HepG2 (cell line): ENCODE measurements around the gene MED19. TPM values are rescaled to one million over a fixed set of nuclear protein-coding genes. Genes with fewer than 3 reads are reported as not detected.

Source experiments
- ATAC-seq: fragments of 200-7000 bp; cut with Tn5 transposase; 3 replicates; pipeline ENCODE4 v1.9.1; 2020; ENCODE audit warnings: mild to moderate bottlenecking, moderate library complexity
- BruUV-seq: library from RNA; stranded (reverse); fragments of 400-500 nt; replicated peaks from 2 replicates; lab custom pipeline; 2021; lab: Mats Ljungman, UMichigan
- CTCF ChIA-PET: fragments of 300-600 bp; formaldehyde crosslinking; extraction: SDS; loops from one replicate; lab custom pipeline; 2021; ENCODE audit warnings: low total read pairs, inconsistent platforms, low intra/inter-chr PET ratio; lab: Yijun Ruan, JAX
- POLR2A ChIA-PET: fragments of 350-600 bp; sonication (Branson Sonifier 250); formaldehyde crosslinking; loops from one replicate; lab custom pipeline; 2020; ENCODE audit warnings: antibody characterized with exemption, inconsistent platforms; lab: Yijun Ruan, JAX
- DNase-seq: peaks from one replicate; pipeline ENCODE4 v3.0.0-alpha.2; 2015; ENCODE audit warnings: low spot score
- FAIRE-seq: peaks from 3 replicates; lab custom pipeline; 2011; peaks lifted over from hg19 to GRCh38; lab: Jason Lieb, UNC
- H2AFZ ChIP-seq: one replicate; pipeline ENCODE4 v1.6.1; 2011; ENCODE audit warnings: low read length, inconsistent platforms
- H3K27ac ChIP-seq: fragments of 300-600 bp; 3 replicates; pipeline ENCODE4 v1.8.0; 2011; ENCODE audit warnings: mixed run types, mild to moderate bottlenecking, mixed read lengths, low read length, inconsistent platforms; ENCODE audit not compliant: insufficient read depth; ENCODE audit errors: extremely low read length
- H3K27me3 ChIP-seq, 2 experiments: fragments of 200-600 bp in 1 of 2; 2 replicates in 1 of 2; 3 replicates in 1 of 2; pipeline versions ENCODE4 v1.6.0 to v1.8.0; 2011; ENCODE audit warnings: low read length in 2 of 2, mild to moderate bottlenecking in 2 of 2, moderate library complexity in 2 of 2, inconsistent platforms in 1 of 2; ENCODE audit not compliant: insufficient read depth in 2 of 2, control insufficient read depth in 1 of 2
- H3K36me3 ChIP-seq, 2 experiments: fragments of 200-600 bp in 1 of 2; replicated peaks in 1 of 2; 2 replicates in 1 of 2; 3 replicates in 1 of 2; pipeline versions ENCODE4 v1.5.1 to v1.8.0; 2011; ENCODE audit warnings: low read length in 2 of 2, inconsistent platforms in 1 of 2; ENCODE audit not compliant: insufficient read depth in 2 of 2, control insufficient read depth in 1 of 2
- H3K4me1 ChIP-seq: 2 replicates; pipeline ENCODE4 v1.5.1; 2012; ENCODE audit warnings: low read length, inconsistent platforms; ENCODE audit not compliant: insufficient read depth
- H3K4me2 ChIP-seq: 2 replicates; pipeline ENCODE4 v1.6.0; 2011; ENCODE audit warnings: low read depth, low read length, inconsistent platforms
- H3K4me3 ChIP-seq, 3 experiments: fragments of 200-600 bp in 1 of 3; sonication (generic), shearing (Covaris generic) in 1 of 3; replicated peaks in 1 of 3; 2 replicates each; pipeline ENCODE4 v1.5.1; 2011 to 2016; ENCODE audit warnings: low read length in 3 of 3, inconsistent platforms in 2 of 3, low read depth in 2 of 3, mild to moderate bottlenecking in 2 of 3, control low read depth in 1 of 3, mixed read lengths in 1 of 3; ENCODE audit not compliant: insufficient read depth in 1 of 3
- H3K79me2 ChIP-seq: one replicate; pipeline ENCODE4 v1.6.1; 2011; ENCODE audit warnings: low read length, inconsistent platforms; ENCODE audit not compliant: insufficient read depth
- H3K9ac ChIP-seq: 2 replicates; pipeline ENCODE4 v1.6.0; 2011; ENCODE audit warnings: mild to moderate bottlenecking, low read depth, low read length, inconsistent platforms; ENCODE audit not compliant: insufficient read depth
- H3K9me3 ChIP-seq: 2 replicates; pipeline ENCODE4 v1.5.1; 2012; ENCODE audit warnings: mild to moderate bottlenecking, low read length
- H4K20me1 ChIP-seq: 2 replicates; pipeline ENCODE4 v1.6.0; 2011; ENCODE audit warnings: inconsistent platforms, mild to moderate bottlenecking, low read length, moderate library complexity; ENCODE audit not compliant: insufficient read depth
- ATF7-NPFF ChIP-seq: sonication (generic); formaldehyde crosslinking; IDR thresholded peaks from 2 replicates; pipeline ENCODE4 v1.8.1; 2023; ENCODE audit warnings: mild to moderate bottlenecking, low read depth, missing genetic modification reagents, moderate library complexity
- MBD4 ChIP-seq: IDR thresholded peaks from 2 replicates; pipeline ENCODE4 v1.6.1; 2012; ENCODE audit warnings: low read length, inconsistent platforms, borderline replicate concordance
- NPAS2 ChIP-seq: sonication (generic); formaldehyde crosslinking; IDR thresholded peaks from 2 replicates; pipeline ENCODE4 v1.8.0; 2022; ENCODE audit warnings: mild to moderate bottlenecking, missing genetic modification reagents, borderline replicate concordance
- SNAI1 ChIP-seq: sonication (generic); formaldehyde crosslinking; IDR thresholded peaks from 2 replicates; pipeline ENCODE4 v1.5.0; 2020; ENCODE audit warnings: mild to moderate bottlenecking, missing genetic modification reagents, borderline replicate concordance
- ZBTB1 ChIP-seq: sonication (generic); formaldehyde crosslinking; IDR thresholded peaks from 2 replicates; pipeline ENCODE4 v1.4.0; 2020; ENCODE audit warnings: missing genetic modification reagents, borderline replicate concordance
- ZBTB26 ChIP-seq: IDR thresholded peaks from 2 replicates; pipeline ENCODE4 v1.6.1; 2016; ENCODE audit warnings: missing compliant biosample characterization, missing genetic modification reagents, borderline replicate concordance
- ZNF138 ChIP-seq: sonication (generic); formaldehyde crosslinking; IDR thresholded peaks from 2 replicates; pipeline ENCODE4 v1.5.0; 2020; ENCODE audit warnings: mild to moderate bottlenecking, low read depth, missing genetic modification reagents
- ZNF329 ChIP-seq: sonication (generic); formaldehyde crosslinking; IDR thresholded peaks from 2 replicates; pipeline ENCODE4 v1.9.0; 2021; ENCODE audit warnings: low read depth, mild to moderate bottlenecking, missing genetic modification reagents
- ZZZ3 ChIP-seq: sonication (generic); formaldehyde crosslinking; IDR thresholded peaks from 2 replicates; pipeline ENCODE4 v1.4.0; 2020; ENCODE audit warnings: missing genetic modification reagents, mild to moderate bottlenecking, borderline replicate concordance
- WGBS: methylation state at CpG from one replicate; pipeline ENCODE4 v1.1.6; 2017; ENCODE audit warnings: low lambda C conversion rate; 5-methylcytosine and 5-hydroxymethylcytosine counted together
- in situ Hi-C: cut with HindIII; loops from 2 replicates; pipeline ENCODE4 v1.10.0; 2017; ENCODE audit warnings: low pct_unique_long_range_greater_than_20kb; ENCODE audit not compliant: extremely low pct_ligation_motif_present
- intact Hi-C: fragments of 100-400 bp; cut with micrococcal nuclease; formaldehyde crosslinking; loops from one replicate; pipeline ENCODE4 v1.10.0; 2022; ENCODE audit not compliant: unreplicated experiment
- polyA plus RNA-seq, 8 experiments: library from polyadenylated mRNA; depleted of rRNA in 3 of 8; stranded (reverse) in 7 of 8; unstranded in 1 of 8; fragments of >200 nt; fragmentation: Illumina TruSeq in 4 of 8; extraction: Trizol in 4 of 8; gene quantifications; 2 replicates each; pipeline versions ENCODE4 v1.2.1 to v1.2.3, GENCODE V29; 2011 to 2016; ENCODE audit warnings: low read depth in 4 of 8, missing spikeins in 1 of 8, mixed read lengths in 1 of 8; ENCODE audit not compliant: insufficient read depth in 1 of 8
- total RNA-seq, 5 experiments: library from RNA; depleted of rRNA; stranded (reverse); fragments of >200 nt; fragmentation: Illumina TruSeq; extraction: Trizol; gene quantifications; 2 replicates each; pipeline ENCODE4 v1.2.3, GENCODE V29; 2016; ENCODE audit warnings: low read depth in 1 of 5

The MED19 gene
- total and polyA plus RNA-seq, 2 of the 13 experiments (the other 11 are each of a cell fraction or from before 2014, with no cell fraction given) = 12.9 to 13.8 TPM

- TF ChIP-seq ZBTB26 (CRISPR knock-in tag) (no peak), ZNF138 (CRISPR knock-in tag) (no peak)
These were observed 34.9 kb upstream of the MED19 start (continued) for GRCh38 chr11:57746920-57747319.

GRCh38 chr11:57745206-57745605, 33.2 kb upstream of the MED19 start:
- TF ChIP-seq ZNF329 (CRISPR knock-in tag) = no peak
- no peak for TF ChIP-seq ZZZ3 (CRISPR knock-in tag)
- no peak for TF ChIP-seq MBD4
- no peak for TF ChIP-seq ZBTB1
- no peak for TF ChIP-seq ATF7-NPFF (CRISPR knock-in tag)
- no peak for TF ChIP-seq SNAI1 (CRISPR knock-in tag)
- TF ChIP-seq NPAS2 (CRISPR knock-in tag) = no peak
- in situ Hi-C loops = loop anchor here (10.0 kb wide), 1 partner anchor 770 kb away; no protein-coding TSS in a partner anchor

More at GRCh38 chr11:57745206-57745605, 33.2 kb upstream of the MED19 start:
- no peak overlapping the region for H2AFZ ChIP-seq
- no peak for DNase-seq
- no peak overlapping the region for H3K9ac ChIP-seq
- peaks cover 7% of the 10 kb centered on the region; the same call in 1 of the 2 replicates for H3K4me1 ChIP-seq
- no peak for FAIRE-seq
- no peak overlapping the region for H3K4me2 ChIP-seq
- no peaks in the 10 kb centered on the region for H3K9me3 ChIP-seq
- peaks cover 12% of the 10 kb centered on the region for H3K79me2 ChIP-seq
- no peak overlapping the region for H3K4me3 ChIP-seq
- ATAC-seq = no peak
- ChIA-PET POLR2A (interaction anchor here (1.0 to 1.2 kb wide), 3 partner anchors 16 to 55 kb away, joined by 3 to 5 read pairs (median 3); partner anchors contain the start of gene CTNND1), CTCF (no interaction called here)
- WGBS = 97% methylated on average over 5 of the region's 5 CpGs
- no peak overlapping the region for H3K27ac ChIP-seq
- intact Hi-C loops = no loop called here
- no peaks in the 10 kb centered on the region for H3K27me3 ChIP-seq
- no TSS peak for BruUV-seq
- H3K36me3 ChIP-seq = peaks cover 7 to 40% of the 10 kb centered on the region in 2 experiments
- H4K20me1 ChIP-seq = no peaks in the 10 kb centered on the region
